Limb (tissue), 2 donors: Measurements from ENCODE around the gene ALDH7A1.
"Not testable (repeated sequence)": the region's sequence is repeated elsewhere in the genome, so short reads cannot be mapped to it uniquely, and the experiment has no call there.

Experiments used
- DNase-seq, 2 donors: peaks; one replicate each; pipeline ENCODE4 v3.0.0-alpha.2; 2016; ENCODE audit errors: extremely low spot score in 2 of 2

Gene ALDH7A1

DNA sequence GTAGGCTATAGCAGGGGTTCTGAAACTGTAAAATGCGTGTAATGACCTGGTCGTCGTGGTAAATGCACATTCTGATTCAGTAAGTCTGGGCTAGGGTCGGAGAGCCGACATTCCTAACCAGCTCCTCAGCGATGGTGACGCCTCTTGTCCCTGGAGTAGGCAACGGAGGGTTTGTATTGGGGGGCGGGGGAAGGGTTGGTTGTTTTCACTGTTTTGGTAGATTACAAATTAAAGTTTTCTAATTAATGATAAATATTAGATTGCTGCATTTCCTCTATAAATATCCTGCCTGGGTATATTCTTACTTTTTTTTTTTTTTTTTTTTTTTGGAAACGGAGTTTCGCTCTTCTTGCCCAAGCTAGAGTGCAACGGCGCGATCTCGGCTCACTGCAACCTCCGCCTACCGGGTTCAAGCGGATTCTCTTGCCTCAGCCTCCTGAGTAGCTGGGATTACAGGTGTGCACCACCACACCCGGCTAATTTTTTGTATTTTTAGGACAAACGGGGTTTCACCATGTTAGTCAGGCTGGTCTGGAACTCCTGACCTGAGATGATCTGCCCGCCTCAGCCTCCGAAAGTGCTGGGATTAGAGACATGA lies 566 bp upstream of the ALDH7A1 start:
- DNase-seq, result no peak

DNA sequence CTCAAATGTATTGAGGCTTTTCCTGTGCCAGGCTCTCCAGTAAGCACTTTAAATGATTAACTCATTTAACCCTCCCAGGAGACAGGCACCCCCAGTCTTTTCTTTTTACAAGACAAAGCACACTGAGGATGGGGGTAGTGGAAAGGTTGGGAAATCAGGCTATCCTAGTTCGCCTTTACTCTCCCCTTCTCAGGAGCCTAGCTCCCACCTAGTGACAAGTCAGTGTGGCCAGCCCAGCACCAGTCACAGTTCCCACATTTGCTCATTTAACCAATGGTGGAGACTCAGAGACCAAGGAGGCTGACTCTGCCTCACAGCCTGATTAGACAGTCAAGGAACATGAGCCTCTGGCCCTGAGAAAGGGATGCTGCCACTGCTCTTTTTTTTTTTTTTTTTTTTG lies 3.5 kb downstream of the ALDH7A1 start:
- DNase-seq, result no peak

DNA sequence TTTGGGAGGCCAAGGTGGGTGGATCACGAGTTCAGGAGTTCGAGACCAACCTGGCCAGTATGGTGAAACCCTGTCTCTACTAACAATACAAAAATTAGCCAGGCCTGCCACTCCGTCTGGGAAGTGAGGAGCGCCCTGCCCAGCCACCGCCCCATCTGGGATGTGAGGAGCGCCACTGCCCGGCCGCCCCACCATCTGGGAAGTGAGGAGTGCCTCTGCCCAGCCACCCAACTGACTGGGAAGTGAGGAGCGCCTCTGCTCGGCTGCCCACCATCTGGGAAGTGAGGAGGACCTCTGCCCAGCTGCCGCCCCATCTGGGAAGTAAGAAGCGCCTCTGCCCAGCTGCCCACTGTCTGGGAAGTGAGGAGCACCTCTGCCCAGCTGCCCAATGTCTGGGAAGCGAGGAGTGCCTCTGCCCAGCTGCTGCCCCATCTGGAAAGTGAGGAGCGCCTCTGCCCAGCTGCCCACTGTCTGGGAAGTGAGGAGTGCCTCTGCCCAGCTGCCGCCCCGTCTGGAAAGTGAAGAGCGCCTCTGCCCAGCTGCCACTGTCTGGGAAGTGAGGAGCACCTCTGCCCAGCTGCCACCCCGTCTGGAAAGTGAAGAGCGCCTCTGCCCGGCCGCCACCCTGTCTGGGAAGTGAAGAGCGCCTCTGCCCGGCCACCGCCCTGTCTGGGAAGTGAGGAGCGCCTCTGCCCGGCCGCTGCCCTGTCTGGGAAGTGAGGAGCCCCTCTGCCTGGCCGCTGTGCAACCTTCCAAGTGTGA lies 5.3 kb downstream of the ALDH7A1 start:
- no peak for DNase-seq

DNA sequence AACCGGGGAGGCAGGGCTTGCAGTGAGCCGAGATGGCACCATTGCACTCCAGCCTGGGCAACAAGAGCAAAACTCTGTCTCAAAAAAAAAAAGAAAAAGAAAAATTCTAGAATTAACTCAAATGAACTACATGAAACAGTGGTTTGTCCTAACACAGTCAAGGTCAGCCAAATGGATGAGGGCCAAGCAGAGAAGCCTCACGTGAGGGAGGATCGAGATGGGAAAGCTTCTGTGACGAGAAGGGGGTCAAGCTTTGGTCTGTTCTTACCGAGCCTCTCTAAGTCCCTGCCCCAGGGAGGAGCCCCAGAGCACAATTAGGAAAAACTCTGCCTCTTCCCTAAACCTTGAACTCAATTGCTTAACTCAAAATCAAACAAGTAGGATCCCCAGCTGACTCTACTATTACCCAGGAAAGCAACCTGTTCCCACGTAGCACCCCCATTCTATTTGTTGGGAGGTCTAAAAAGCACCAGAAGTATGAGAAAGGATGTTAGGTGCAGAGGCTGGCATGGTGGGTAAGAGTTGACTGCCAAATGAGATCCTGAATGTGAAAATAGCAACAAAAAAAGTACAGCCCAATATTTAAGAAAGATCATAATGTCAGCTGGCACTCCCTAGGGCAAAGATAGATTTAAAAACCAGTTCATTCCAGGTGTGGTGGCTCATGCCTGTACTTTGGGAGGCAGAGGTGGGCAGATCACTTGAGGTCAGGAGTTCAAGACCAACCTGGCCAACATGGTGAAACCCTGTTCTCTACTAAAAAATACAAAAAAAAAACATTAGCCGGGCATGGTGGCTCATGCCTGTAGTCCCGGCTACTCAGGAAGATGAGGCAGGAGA lies 7.2 kb downstream of the ALDH7A1 start:
- no peak for DNase-seq

DNA sequence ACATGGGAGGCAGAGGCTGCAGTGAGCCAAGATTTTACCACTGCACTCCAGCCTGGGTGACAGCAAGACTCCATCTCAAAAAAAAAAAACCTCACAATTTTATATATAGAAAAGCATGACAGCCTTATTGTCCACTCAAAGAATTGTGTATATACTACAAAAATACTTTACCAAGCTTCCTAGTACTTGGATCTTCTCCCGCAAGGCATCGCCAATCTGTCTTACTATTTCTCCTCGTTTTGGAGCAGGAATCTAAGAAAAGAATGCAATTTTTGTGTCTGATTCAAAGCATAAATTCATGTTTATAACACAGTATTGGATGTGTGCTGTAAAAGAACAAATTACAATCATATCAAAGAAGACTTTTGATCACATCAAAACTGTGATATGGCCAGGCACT lies 11.3 kb downstream of the ALDH7A1 start:
- DNase-seq, result no peak

DNA sequence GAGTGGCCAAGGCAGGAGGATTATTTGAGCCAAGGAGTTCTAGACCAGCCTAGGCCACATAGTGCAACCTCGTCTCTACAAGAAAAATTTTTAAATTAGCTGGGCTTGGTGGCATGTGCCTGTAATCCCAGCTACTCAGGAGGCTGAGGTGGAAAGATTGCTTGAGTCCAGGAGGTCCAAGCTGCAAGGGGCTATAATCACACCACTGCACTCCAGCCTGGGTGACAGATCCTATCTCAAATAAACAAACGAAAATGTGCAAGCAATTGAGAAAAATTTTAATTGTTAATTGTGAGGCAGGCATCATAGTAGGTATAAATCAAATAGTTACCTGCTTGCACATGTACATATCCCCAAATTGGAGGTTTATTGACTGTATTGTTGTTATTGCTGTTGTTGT lies 15.3 kb downstream of the ALDH7A1 start:
- DNase-seq, result no peak

DNA sequence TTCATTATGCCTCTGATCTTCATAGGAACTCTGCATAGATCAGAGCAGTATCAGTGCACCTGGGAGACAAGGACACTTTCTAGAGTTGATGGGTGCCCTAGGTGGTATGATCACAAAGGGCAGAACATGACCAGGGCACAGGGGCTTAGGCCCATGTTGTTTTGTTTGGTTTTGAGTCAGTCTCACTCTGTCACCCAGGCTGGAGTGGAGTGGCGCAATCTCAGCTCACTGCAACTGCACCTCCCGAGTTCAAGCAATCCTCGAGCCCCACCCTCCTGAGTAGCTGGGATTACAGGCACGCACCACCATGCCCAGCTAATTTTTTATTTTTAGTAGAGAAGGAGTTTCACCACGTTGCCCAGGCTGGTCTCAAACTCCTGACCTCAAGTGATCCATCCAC lies 17.6 kb downstream of the ALDH7A1 start:
- DNase-seq, result no peak

DNA sequence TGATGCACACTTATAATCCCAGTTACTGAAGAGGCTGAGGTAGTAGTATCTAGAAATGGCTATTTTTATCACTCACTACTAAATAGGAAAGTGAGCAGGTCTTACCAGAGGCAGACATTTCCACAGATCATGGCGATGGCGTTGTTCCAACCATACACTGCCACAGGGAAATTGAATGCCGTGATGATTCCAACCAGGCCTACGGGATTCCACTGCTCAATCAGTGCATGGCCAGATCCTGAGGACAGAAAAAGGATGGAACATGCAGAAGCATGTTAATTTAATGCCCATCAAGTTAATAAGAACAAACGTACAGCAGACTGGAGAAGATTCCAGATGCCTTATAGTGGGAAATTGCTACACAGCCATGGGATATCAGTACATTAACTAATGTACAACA lies 18.0 kb downstream of the ALDH7A1 start:
- no peak for DNase-seq

DNA sequence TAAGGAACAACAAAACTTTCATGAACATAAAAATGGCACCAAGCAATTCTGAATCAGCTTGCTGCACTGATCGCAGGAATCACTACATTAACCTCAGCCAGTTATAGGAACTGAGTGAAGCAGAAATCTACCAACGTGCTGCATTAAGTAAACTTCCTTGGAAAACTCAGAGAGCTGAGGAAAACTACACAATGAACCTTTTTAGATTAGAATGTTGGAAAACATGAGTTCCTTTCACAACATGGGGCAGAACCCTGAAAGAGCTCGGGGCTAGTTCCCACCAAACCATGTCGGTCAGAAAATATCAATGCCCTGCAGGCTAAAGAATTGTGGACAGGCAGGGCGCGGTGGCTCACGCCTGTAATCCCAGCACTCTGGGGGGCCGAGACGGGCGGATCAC lies 19.4 kb downstream of the ALDH7A1 start:
- DNase-seq, result no peak

DNA sequence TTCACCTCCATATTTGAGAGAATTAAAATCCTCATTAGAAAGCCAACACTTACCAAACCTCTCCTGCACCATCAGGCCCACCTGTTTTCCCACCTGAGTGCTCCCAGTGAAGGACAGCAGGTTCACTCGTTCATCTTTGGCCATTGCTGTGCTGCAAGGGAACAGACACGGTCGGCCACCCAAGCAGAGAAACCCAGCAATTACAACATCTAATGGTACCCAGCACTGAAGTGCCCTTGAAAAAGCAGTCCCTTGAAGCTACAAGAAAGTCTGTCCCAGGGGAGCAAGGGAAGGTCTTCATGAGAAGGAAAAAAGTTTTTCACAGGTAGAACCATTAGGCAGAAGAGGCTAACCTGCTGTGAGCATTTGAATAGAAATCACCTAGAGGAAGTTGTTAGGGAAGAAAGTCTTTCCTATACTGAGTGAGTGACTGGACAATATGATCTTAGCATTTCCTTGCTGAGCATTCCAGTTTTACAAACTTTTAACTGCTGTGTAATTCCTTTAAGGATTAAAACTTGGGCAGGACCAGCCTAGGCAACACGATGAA lies 26.7 kb downstream of the ALDH7A1 start:
- DNase-seq, result no peak

DNA sequence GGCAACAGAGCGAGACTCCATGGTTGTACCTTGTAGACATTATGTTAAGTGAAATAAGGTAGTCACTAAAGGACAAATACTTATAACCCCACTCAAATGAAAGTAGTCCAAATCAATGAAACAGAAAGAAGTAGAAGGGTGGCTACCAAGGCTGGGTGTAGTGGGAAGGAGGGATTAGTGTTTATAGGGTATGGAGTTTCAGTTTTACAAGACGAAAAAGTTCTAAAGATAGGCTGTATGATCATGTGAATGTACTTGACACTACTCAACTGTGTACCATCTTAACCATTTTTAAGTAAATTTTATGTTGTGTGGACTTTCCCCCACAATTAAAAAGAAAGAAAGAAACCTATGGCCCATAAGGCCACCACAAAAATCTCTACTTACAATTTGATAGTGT lies 32.2 kb downstream of the ALDH7A1 start:
- DNase-seq, result no peak

DNA sequence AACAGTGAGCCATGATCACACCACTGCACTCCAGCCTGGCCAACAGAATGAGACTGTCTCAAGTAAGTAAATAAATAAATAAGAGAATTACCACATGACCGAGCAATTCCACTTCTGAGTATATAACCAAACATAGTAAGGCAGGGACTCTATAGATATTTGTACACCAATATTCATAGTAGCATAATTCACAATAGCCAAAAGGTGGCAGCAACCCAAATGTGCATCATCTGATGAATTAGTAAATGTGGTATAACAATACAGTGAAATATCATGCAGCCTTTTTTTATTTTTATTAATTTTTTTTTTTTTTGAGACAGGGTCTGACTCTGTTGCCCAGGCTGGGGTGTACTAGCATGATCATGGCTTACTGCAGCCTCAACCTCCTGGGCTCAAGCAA lies 33.1 kb downstream of the ALDH7A1 start:
- no peak for DNase-seq

DNA sequence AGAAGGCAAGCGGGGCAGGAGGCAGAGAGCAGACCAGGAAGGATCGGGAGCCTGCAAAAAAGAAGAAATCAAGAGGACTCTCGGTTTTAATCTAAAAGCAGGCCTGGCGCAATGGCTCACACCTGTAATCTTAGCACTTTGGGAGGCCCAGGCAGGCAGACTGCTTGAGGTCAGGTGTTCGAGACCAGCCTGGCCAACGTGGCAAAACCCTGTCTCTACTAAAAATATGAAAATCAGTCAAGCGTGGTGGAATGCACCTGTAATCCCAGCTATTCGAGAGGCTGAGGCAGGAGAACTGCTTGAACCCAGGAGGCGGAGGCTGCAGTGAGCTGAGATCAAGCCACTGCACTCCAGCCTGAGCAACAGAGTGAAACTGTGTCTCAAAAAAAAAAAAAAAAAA lies 39.9 kb downstream of the ALDH7A1 start:
- DNase-seq, result not testable (repeated sequence)

DNA sequence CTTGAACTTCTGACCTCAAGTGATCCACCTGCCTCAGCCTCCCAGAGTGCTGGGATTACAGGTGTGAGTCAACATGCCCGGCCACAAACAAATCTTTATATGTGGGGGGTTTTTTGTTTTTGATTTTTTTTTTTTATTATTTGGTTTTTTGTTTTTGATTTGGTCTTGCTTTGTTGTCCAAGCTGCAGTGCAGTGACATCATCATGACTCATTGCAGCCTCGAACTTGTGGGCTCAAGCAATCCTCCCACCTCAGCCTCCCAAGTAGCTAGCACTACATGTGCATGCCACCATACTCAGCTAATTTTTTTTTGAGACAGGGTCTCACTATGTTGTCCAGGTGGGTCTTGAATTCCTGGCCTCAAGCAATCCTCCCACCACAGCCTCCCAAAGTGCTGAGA lies 42.4 kb downstream of the ALDH7A1 start:
- DNase-seq, result no peak

DNA sequence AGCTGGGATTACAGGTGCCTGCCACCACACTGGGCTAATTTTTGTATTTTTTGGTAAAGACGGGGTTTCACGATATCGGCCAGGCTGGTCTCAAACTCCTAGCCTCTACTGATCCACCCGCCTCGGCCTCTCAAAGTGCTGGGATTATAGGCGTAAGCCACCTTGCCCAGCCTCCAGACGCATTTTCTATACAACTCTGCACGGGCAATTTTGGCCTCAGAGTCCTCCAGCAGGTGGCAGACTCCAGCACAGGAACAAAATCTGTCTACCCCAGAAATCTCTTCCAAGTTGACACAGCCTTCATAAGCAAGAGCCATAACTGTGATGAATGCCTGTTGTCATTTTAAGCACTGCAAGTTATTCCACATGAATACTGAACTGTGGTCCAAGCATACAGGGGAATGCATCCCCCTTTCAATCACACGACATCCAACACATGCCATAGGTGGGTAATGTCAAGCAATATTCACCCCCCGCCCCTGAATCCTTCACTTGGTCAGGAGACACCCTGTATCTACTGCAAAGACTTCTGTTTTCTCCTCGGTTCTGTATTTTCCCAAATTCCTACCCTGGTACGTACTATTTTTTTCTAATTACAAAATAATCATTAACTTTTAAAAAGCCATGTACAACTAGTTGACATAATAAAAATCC lies 50.8 kb downstream of the ALDH7A1 start:
- no peak for DNase-seq

DNA sequence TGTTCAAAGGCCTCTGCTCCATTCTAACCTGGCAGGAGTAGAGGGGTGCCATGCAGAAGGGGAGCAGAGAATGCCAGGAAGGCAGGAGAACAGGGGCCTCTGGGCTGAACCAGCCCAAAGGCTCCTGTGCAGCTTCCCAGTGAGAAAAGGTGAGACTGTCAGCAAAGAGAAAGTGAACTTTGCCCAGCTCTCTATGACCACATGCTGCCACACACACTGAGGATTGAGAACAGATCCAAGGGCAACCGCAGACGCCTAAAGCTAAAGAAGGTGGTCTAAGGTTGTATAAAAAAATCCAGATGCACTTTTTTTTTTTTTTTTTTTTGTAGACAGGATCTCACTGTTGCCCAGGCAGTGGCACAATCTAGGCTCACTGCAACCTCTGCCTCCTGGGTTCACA lies 51.4 kb downstream of the ALDH7A1 start:
- DNase-seq, result no peak

DNA sequence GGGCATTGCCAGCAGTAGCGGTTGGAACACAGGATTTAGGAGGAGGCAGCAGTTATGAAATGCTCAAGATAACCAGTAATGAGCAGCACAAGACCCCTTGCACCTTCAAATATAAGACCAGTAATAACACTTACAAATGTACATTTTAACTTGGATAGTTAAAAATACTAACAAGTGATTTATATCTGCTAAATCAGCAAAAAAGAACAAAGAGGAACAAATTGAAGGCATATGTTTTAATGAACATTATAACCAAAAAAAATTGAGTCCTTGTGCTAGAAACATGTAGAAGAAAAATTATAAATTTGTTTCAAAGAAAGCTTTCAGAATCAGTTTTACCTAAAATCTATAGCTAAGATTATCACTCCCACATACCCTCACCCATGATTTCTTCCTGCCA lies 52.0 kb downstream of the ALDH7A1 start:
- DNase-seq, result no peak

DNA sequence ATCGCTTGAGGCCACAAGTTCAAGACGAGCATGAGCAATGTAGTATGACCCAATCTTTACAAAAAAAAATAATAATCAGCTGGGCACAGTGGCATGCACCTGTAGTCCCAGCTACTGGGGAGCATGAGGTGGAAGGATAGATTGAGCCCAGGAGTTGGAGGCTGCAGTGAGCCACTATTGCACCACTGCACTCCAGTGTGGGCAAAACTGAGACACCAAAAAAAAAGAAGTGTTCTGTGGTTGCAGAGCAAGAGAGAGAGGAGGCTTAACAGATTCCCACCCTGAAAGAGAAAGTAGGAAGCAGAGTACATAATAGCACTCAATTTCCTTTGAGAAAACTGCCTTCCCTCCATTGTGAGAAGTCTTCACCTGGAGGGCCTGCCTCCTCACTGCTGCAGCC lies 52.6 kb downstream of the ALDH7A1 start:
- DNase-seq, result no peak

DNA sequence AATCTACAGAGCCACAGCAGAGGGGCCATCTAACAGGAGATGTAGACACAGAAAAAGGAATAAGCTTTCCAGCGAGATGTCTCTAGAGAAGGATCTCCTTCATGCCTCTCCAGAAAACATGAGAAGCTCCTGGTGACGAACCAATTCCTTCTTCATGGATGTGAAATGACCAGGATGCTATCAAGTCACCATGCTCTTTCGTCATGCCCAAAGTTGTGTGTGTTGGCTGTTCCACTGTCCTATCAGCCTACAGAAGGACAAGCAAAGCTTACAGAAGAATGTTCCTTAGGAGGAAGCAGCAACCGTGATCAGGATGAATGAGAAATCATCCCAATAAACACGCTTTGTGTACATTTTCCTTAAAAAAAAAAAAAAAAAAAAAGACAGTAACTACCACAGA lies 54.4 kb downstream of the ALDH7A1 start:
- DNase-seq, result no peak

DNA sequence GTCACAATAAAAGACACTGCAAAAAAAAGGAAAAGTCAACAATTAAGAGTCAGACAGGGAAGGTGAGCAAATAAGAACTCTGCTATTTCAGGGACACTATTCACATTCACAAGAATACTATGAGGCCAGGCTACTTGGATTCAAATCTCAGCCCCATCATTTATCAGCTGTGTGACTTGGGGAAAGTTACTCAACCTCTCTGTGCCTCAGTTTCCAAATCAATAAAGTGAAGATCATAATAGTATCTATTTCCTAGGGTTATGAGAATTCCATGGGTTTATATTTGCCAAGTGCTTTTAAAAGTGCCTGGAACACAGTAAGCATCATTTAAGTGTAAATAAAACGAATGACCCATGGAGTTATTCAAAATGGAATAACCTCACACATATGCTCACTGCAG lies 56.4 kb downstream of the ALDH7A1 start:
- no peak for DNase-seq

DNA sequence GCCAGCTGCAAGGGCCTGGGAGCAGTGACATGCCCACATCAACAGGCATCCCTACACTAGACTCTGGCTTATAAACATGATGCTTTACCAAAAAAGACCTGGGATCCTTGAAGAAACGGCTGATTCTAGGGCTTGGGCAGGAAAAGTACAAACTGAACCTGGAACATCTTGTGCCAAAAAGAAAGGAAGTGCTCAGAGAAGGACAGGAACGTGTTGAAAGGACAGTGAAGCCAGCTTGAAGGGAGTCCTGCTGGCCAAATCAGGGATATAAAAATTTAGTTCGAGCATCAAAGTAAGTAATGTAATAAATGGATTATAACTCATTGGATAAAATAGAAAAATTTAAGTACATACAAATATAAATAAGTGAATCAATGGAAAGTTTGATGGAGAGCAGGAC lies 58.1 kb downstream of the ALDH7A1 start:
- no peak for DNase-seq
